GM18951 (cell line): Measurements from ENCODE around the gene KCNK1.
"Not testable (repeated sequence)": the region's sequence is repeated elsewhere in the genome, so short reads cannot be mapped to it uniquely, and the experiment has no call there.

Experiments used
- POLR2A ChIP-seq: IDR thresholded peaks from 4 replicates; pipeline ENCODE4 v1.6.1; 2011; ENCODE audit warnings: mild to moderate bottlenecking; ENCODE audit not compliant: insufficient read length, insufficient read depth; ENCODE audit errors: extremely low read depth
- in situ Hi-C: fragments of 300-500 bp; cut with MboI; formaldehyde crosslinking; loops from one replicate; pipeline ENCODE4 v1.12.0; 2022; ENCODE audit warnings: low sequenced_read_pairs, mixed read lengths, inconsistent platforms; ENCODE audit not compliant: unreplicated experiment

The KCNK1 gene

DNA sequence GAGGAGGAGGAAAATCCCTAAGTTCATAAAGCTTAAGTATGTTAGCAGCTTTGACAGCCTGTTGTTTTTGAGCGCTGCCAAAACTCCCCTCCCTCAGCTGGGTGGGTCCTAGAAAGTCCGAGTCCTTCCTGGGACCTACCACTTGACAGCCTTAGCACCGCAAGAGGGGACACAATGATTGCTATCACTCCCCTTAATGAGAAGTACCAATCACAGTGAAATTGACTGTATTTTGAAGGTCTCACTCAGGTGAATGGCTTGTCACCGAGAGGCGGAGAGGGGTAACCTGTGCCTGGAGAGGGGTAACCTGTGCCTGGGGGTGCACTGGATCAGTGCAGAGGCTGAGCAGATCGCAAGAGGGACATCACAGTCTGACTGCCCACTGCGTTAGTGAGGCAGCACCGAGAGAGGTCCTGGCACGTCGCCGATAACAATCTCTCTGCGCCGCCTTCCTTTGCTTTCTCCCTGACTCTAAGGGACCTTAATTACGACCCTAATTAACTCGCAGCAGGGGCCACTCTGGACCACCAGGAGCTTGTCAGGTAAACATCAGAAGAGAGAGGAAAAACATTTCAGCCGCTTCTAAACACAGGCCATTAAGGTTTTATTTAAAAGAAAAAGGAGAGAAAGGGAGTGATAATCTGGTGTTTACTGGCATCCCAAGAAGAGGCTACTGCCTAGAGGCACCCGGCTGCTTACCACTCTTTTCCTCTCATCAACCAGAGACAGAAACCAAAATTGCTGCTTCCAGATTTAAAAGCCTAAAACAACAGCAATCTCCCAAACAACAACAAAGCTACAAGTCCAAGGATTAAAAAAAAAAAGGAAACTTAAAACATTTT is 25.7 kb upstream of the KCNK1 start:
- no peak for TF ChIP-seq POLR2A
- in situ Hi-C loops = no loop called here

DNA sequence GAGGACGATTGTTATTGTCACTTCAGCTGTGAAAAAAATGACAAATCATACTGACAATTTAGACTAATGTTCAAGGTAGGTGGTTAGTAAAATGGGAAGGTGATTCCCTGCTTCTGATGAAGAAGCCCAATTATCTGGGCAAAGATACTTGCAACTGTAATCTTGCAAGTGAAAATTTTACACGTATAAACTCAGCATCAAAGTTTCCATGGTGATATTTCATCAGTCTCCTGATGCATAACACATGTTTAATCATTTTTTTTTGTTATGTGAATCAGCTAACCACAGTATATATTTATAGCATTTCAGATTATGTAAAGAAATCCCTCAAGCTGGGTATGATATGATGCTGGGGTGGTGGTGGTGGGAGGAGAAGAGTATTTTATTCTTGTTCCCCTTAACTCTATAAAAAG is 16.4 kb upstream of the KCNK1 start:
- in situ Hi-C loops = no loop called here
- no peak for TF ChIP-seq POLR2A

DNA sequence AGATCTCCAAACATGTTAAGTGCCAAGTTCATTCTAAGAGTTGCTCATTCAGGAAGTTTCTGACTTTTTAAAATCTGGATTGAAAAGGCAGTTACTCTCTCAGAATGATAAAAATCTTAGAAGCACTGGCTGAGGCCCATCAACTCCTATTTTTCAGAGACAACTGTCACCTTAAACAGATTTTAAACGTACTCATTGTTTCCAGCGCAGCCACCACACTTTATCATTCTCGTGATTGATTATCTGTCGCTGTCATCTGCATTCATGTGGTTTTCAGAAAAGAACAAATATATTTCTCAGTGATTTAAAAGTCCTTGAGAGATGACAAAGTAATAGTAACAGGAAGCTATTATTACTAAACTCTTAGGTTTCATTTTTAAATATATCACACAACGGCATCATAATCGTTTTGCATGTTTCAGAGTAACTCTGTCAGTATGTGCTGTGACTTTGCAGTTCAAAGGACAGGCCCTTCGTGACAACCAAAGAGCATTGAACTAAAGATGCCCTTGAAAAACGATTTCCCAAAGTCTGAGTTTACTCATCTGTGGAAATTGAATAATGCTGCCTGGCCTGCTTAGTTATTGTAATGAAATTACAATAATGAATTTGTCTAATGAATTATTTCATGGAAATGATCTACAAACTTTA is 14.9 kb upstream of the KCNK1 start:
- in situ Hi-C loops = no loop called here

DNA sequence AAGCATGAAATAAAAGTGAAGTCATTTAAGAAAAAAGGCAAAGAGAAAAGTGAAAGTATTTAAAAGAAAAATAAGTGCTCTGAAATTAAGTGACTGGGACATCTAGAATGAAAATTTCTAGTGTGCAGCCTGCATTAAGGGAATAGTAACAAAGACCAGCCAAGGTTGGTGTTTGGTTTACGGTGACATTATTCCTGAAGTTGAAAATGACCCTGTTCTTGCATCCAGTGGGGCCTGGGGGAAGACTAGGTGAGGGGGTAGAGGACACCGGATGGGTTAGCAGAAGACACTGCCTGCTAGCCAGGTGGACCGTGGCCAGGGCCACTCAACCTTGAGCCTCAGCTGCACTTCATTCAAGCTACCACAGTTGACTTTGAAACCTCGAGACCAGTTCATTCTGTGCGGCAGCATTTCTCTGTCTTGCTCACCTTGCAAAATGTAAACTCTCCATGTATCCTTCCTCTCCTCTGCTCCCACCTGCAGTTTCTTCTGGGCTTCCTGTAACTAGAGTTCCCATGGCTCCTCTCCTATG is 14.3 kb upstream of the KCNK1 start:
- no peak for TF ChIP-seq POLR2A
- in situ Hi-C loops = no loop called here

More for the DNA sequence above, 14.9 kb upstream of the KCNK1 start:
- TF ChIP-seq POLR2A = no peak

DNA sequence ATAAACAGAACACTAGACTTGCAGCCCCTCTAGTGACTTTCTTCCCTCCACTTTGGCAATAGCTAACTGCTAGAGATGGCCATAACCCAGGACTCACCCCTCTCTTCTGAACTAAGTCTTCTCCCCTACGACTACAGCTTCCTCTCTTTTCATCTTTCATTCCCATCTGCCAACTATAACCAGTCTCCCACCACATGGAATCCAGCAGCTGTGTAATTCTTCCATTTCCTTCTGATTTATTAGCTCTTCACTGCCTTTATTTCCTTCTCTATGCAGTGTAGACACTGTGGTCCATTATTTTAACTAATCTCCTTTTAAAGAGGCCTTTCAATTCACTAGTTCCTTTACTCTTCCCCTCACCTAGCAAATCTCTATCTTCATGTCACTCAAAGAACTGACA is 13.4 kb upstream of the KCNK1 start:
- TF ChIP-seq POLR2A = no peak
- in situ Hi-C loops = no loop called here

DNA sequence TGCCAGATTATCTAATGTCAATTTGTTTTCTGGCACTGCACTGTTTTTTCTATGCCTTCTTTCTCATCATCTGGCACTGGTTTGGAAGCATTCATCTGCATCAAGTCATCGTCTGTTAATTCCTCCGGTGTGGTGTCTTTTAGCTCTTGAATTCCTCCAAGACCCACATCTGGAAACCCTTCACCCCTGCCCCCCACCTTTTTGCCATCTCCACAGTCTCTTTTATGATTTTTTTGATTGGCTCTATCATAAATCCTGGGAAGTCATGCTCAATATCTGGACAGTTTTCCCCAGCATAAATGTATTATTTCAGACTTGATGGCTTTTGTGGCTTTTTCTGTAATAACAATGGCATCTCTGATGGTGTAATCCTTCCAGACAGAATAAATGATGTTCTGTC is 10.4 kb upstream of the KCNK1 start:
- in situ Hi-C loops = no loop called here
- TF ChIP-seq POLR2A = no peak

DNA sequence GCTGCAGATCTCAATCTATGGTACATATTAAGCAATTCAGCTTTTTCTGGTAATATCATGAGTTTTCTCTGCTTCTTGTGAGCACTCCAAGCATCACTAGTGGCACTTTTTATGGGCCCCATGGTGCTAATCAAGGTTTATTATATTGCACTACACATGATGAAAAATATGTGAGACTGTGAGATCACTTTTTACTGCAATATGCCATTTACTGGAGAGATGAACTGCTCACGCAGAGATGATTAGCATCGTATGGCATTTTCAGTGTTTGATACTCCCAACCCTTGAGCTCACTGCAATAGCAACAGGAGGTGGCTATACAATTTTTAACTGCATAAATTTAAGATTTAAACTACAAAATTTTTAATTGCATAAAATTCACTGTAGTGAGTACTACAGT is 8.7 kb upstream of the KCNK1 start:
- in situ Hi-C loops = no loop called here
- TF ChIP-seq POLR2A = no peak

DNA sequence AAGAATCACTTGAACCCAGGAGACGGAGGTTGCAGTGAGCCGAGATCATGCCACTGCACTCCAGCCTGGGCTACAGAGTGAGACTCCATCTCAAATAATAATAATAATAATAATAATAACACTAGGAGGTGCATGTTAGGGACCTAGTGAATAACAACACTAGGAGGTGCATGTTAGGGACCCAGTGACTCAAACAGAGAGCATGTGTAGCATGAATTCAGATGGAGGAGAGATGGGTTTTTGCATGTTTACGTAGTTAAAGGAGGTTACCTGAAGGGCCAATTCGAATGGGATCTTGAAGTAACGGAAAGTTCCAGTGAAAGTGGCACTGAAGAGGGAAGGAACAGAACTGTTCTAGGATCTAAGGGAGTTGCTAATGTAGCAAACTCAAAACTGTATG is 7.1 kb upstream of the KCNK1 start:
- no peak for TF ChIP-seq POLR2A
- in situ Hi-C loops = no loop called here

DNA sequence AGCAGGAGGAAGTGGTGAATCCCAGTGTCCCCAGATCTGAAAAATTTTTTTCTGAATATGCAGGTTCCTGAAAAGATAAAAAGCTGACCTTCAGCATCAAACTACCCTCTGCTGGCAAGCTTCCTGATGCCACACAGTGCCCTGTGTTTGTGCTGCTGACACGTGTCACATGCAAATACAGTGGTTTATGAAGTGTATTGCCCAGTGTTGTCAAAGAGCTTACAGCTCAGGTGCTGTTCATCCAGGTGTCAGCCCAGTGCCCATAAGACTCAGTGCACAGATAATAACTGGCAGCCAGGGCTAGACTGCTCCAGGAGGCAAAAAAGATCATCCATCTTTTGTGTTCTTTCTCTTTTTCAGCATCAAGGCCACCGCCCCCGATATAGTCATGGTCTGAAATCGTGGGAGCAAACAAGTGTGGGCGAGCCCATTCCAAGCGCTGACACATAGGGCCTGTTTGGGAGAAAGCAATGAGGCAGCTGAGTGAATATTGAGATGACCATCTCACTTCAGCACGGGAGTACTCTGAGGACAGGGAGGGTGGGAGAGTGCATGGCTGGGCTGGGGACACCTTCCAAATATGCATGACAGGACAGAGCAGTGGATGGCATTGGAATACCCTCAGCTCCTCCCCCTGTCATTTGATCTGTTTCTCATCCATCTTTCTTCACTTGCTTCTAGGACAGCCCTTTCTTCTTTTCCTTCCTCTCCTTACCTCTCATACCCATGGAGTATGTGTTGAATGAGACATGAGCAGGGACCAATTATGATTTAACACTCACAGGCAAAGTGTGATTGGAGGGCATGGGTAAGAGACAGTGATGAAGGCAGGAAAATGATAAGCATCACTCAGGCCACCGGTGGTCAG is 6.4 kb upstream of the KCNK1 start:
- in situ Hi-C loops = no loop called here
- TF ChIP-seq POLR2A = no peak

DNA sequence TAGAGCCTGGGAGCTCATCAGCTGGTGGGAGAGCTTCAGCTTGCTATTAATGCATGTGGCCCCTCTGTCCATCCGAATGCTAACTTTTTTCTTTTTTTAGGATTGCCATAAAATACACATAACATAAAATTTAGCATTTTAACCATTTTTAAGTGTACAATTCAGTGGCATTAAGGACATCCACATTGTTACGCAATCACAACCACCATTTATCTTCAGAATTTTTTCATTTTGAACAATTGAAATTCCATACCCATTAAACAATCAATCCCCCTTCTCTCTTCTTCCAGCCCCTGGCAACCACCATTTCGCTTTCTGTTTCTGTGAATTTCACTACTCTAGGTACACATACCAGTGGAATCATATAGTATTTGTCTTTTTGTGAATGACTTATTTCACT is 4.9 kb upstream of the KCNK1 start:
- in situ Hi-C loops = no loop called here
- no peak for TF ChIP-seq POLR2A

DNA sequence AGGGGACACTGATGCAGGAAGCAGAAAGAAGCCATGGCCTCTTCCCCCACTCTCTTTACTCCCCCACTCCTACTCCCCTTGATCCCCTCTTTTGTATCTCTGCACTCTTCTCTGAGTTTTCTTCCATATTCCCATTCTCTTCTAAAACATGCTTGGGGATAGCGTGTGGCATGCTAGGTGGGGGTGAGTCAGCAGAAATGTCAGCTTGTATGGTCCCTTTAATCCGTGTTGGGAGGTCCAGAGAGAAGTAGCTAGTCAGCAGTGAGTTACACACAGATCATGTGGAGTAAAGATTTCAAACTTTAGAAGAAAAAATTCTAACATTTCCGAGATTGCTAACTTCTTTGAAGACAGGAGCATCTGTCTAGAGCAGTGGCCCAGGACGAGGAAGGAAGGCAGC is 4.0 kb upstream of the KCNK1 start:
- no peak for TF ChIP-seq POLR2A
- in situ Hi-C loops = no loop called here

DNA sequence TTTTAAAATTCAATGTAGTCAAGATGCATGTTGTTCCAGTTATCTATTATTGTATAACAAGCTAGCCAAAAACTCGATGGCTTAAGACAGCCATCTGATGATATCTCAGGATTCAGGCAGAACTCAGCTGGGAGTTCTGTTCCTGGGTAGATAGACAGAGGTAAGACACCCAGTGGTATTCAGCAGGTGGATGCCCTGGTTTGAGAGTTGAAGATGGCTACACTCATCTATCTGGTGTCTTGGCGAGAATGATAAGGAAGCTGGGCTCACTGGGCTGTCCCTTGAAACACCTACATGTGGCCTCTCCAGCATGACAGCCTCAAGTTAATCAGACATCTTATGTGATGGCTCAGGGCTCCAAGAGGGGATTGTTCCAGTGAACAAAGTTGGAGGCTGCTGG is 3.3 kb upstream of the KCNK1 start:
- no peak for TF ChIP-seq POLR2A
- in situ Hi-C loops = no loop called here

DNA sequence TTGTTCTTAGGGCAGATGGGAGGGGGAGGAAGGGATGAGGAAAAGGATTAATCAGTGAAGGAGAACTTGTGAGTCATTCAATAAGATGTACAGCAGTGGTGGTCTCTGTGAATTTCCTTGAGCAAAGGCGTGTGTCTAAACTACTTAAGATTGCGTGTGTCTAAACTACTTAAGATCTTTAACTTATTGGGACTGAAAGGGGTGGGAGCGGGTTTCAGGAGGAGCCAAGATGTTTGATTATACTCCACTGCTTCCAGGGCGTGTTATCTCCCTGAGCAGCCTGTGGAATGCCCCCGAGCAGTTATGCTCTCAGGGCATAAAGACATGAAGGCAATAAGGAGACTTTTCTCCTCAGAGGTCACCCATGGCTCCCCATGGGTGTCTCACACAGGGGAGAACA is 2.5 kb upstream of the KCNK1 start:
- in situ Hi-C loops = not testable (repeated sequence)
